ENCODE data around the gene POMGNT1. TPM values are rescaled to one million over a fixed set of nuclear protein-coding genes. Genes with fewer than 3 reads are reported as not detected.
"Not testable (repeated sequence)": the region's sequence is repeated elsewhere in the genome, so short reads cannot be mapped to it uniquely, and the experiment has no call there.

Gene POMGNT1
- polyA plus RNA-seq (2013, experiment 1 of 2) = 83.2 TPM
- polyA plus RNA-seq (2013, experiment 2 of 2) = 65.8 TPM

GRCh38 chr1:46197964-46198811 is at the start of gene POMGNT1:
Gene POMGNT1, minus strand, starts transcription at chr1:46198434. Its CDS starts 613 bp downstream, at chr1:46197821.
- H3K4me3 ChIP-seq (ENCODE audit: extremely low read depth, insufficient read depth, low read length, poor library complexity, severe bottlenecking) = peak within 1 kb of the TSS; percentile 72
- H3K9me3 ChIP-seq (ENCODE audit: control insufficient read depth, low read length) = no peaks in the 10 kb centered on the region
- H3K27ac ChIP-seq (ENCODE audit: low read depth, low read length, severe bottlenecking) = peak within 1 kb of the TSS; percentile 43
- H3K4me1 ChIP-seq (ENCODE audit: control insufficient read depth, insufficient read depth, low read length, poor library complexity, severe bottlenecking) = peaks cover 3% of the 10 kb centered on the region
- WGBS, 2 experiments (ENCODE audit: insufficient coverage in 2 of 2) = 1 to 4% methylated on average over 23 to 40 of the region's 67 CpGs
- peaks cover 24% of the 10 kb centered on the region for H3K36me3 ChIP-seq (ENCODE audit: control insufficient read depth, insufficient read depth, low read length)

DNA sequence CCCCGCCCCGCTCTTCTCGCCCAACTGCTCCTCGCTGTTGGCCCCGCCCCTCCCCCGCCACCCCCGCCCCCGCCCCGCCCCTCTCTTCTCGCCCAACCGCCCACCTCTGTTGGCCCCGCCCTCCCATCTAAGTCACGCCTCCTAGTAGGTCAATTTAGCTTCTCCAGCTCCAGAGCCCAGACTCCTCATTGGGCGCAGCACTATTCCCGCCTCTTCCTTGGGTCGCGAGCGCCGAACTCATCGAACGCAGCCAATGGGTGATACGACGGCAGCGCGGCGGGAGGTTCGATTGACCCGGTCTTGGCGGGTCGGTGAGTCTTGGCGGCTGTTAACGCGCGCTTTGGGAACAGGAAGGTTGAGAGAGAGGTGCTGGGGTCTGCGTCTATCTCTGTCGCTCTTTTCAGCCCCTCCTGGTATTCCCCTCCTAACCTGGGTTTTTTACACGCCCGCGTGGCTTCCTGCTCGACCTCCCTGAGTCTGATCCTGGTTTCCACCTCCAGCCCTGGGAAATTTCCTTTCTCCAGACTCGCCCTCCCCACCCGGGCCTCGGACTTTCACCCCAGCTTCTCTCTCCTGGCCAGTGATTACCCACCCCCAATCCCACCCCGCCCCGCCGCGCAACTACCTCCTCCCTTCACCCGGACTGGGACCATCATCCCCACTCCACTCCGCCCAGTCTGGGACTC is 49.3 kb upstream of the POMGNT1 start, which contains the start of gene RAD54L:
TSS of gene RAD54L (plus strand) at position 328 of the 686 bp plus-strand sequence. CDS start 643 bp downstream, outside the sequence.
- 0 to 1% methylated on average over 16 to 33 of the region's 49 CpGs for WGBS, 2 experiments (ENCODE audit: insufficient coverage in 2 of 2)
- H3K36me3 ChIP-seq (ENCODE audit: control insufficient read depth, insufficient read depth, low read length) = peaks cover 30% of the 10 kb centered on the region

GRCh38 chr1:46246548-46247435 is 48.6 kb upstream of the POMGNT1 start:
- peaks cover 12% of the 10 kb centered on the region for H3K4me1 ChIP-seq (ENCODE audit: control insufficient read depth, insufficient read depth, low read length, poor library complexity, severe bottlenecking)
- H3K9me3 ChIP-seq (ENCODE audit: control insufficient read depth, low read length) = no peaks in the 10 kb centered on the region
- H3K4me3 ChIP-seq (ENCODE audit: extremely low read depth, insufficient read depth, low read length, poor library complexity, severe bottlenecking) = peak overlapping the region; percentile 60
- H3K27ac ChIP-seq (ENCODE audit: low read depth, low read length, severe bottlenecking) = peak overlapping the region; percentile 91
- H3K36me3 ChIP-seq (ENCODE audit: control insufficient read depth, insufficient read depth, low read length) = peaks cover 22% of the 10 kb centered on the region
- 13 to 16% methylated on average over 14 to 27 of the region's 35 CpGs for WGBS, 2 experiments (ENCODE audit: insufficient coverage in 2 of 2)

More for the DNA sequence above, 49.3 kb upstream of the POMGNT1 start, which contains the start of gene RAD54L:
- Histone ChIP-seq H3K27ac (ENCODE audit: low read depth, low read length, severe bottlenecking) (peak within 1 kb of the TSS; percentile 91), H3K4me3 (ENCODE audit: extremely low read depth, insufficient read depth, low read length, poor library complexity, severe bottlenecking) (peak within 1 kb of the TSS; percentile 76), H3K4me1 (ENCODE audit: control insufficient read depth, insufficient read depth, low read length, poor library complexity, severe bottlenecking) (peaks cover 12% of the 10 kb centered on the region), H3K9me3 (ENCODE audit: control insufficient read depth, low read length) (no peaks in the 10 kb centered on the region)

GRCh38 chr1:46246136-46246535 is 47.9 kb upstream of the POMGNT1 start:
- H3K4me3 ChIP-seq (ENCODE audit: extremely low read depth, insufficient read depth, low read length, poor library complexity, severe bottlenecking); H3K27ac ChIP-seq (ENCODE audit: low read depth, low read length, severe bottlenecking); H3K9me3 ChIP-seq (ENCODE audit: control insufficient read depth, low read length): not testable (repeated sequence)
- WGBS, 2 experiments (ENCODE audit: insufficient coverage in 2 of 2) = 91 to 95% methylated on average over 15 of the region's 17 CpGs
- Histone ChIP-seq H3K4me1 (ENCODE audit: control insufficient read depth, insufficient read depth, low read length, poor library complexity, severe bottlenecking) (peaks cover 12% of the 10 kb centered on the region), H3K36me3 (ENCODE audit: control insufficient read depth, insufficient read depth, low read length) (peaks cover 17% of the 10 kb centered on the region)

DNA sequence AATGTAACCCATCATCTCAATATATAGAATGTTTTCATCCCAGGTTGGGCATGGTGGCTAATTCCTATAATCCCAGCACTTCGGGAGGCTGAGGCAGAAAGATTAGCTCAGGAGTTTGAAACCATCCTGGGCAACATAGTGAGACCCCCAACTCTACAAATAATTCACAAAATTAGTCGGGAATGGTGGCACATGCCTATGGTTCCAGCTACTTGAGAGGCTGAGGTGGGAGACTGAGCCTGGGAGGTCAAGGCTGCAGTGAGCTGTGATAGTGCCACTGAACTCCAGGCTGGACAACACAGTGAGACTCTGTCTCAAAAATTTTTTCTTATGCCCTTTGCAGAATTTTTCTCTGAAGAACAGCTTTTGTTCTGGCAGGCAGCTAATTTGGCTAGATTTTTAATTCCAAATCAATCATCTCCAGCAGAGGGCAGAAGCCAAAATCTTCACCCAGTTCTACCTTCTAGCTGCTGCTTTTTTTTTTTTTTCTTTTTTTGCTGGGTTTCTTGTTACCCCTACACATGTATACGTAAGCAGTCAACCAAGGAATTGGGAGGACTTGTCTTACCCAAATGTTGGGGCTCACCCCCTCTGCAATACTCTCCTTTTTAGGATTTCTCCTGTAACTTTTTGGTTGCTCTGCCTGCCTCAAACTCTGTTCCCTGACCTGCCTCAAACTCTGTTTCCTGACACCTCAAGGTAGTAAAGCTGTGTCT is 46.6 kb upstream of the POMGNT1 start:
- 74 to 84% methylated on average over 3 of the region's 3 CpGs for WGBS, 2 experiments (ENCODE audit: insufficient coverage in 2 of 2)
- Histone ChIP-seq H3K4me3 (ENCODE audit: extremely low read depth, insufficient read depth, low read length, poor library complexity, severe bottlenecking) (no peak overlapping the region), H3K27ac (ENCODE audit: low read depth, low read length, severe bottlenecking) (no peak overlapping the region), H3K4me1 (ENCODE audit: control insufficient read depth, insufficient read depth, low read length, poor library complexity, severe bottlenecking) (peaks cover 12% of the 10 kb centered on the region), H3K36me3 (ENCODE audit: control insufficient read depth, insufficient read depth, low read length) (peaks cover 7% of the 10 kb centered on the region), H3K9me3 (ENCODE audit: control insufficient read depth, low read length) (no peaks in the 10 kb centered on the region)

DNA sequence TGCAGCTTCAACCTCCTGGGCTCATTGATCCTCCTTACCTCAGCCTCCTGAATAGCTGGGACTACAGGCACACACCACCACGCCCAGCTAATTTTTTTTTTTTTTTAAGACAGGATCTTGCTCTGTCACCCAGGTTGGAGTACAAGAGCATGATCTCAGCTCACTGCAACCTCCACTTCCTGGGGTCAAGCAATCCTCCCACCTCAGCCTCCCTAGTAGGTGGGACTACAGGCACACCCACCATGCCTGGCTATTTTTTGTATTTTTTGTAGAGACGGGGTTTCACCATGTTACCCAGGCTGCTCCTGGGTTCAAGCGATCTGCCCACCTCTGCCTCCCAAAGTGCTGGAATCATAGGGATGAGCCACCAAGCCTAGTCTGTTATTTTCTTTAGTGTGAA is 45.6 kb upstream of the POMGNT1 start:
- H3K9me3 ChIP-seq (ENCODE audit: control insufficient read depth, low read length); H3K4me1 ChIP-seq (ENCODE audit: control insufficient read depth, insufficient read depth, low read length, poor library complexity, severe bottlenecking); H3K27ac ChIP-seq (ENCODE audit: low read depth, low read length, severe bottlenecking); H3K4me3 ChIP-seq (ENCODE audit: extremely low read depth, insufficient read depth, low read length, poor library complexity, severe bottlenecking); H3K36me3 ChIP-seq (ENCODE audit: control insufficient read depth, insufficient read depth, low read length): not testable (repeated sequence)
- WGBS, 2 experiments (ENCODE audit: insufficient coverage in 2 of 2) = 90 to 100% methylated on average over 2 to 3 of the region's 3 CpGs

DNA sequence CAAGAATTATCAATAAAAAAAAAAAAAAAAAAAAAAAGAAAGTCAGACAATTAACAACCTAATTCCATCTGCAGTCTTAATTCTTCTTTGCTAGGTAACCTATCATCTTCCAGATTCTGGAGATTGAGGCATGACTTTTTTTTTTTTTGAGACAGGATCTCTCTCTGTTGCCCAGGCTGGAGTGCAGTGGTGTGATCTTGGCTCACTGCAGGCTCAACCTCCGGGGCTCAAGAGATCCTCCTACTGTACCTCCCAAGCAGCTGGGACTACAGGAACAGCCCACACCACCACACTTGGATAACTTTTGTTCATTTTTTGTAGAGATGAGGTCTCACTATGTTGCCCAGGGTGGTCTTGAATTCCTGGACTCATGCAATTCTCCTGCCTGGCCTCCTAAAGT is 44.7 kb upstream of the POMGNT1 start:
- Histone ChIP-seq H3K4me3 (ENCODE audit: extremely low read depth, insufficient read depth, low read length, poor library complexity, severe bottlenecking) (no peak overlapping the region), H3K9me3 (ENCODE audit: control insufficient read depth, low read length) (peaks cover 6% of the 10 kb centered on the region), H3K36me3 (ENCODE audit: control insufficient read depth, insufficient read depth, low read length) (no peaks in the 10 kb centered on the region), H3K4me1 (ENCODE audit: control insufficient read depth, insufficient read depth, low read length, poor library complexity, severe bottlenecking) (no peaks in the 10 kb centered on the region), H3K27ac (ENCODE audit: low read depth, low read length, severe bottlenecking) (no peak overlapping the region)
- 57% methylated on average over 1 of the region's 1 CpG; no CpG with 5 or more reads in 1 of the 2 experiments for WGBS, 2 experiments (ENCODE audit: insufficient coverage in 2 of 2)

- not testable (repeated sequence) for H3K4me3 ChIP-seq (ENCODE audit: extremely low read depth, insufficient read depth, low read length, poor library complexity, severe bottlenecking); H3K27ac ChIP-seq (ENCODE audit: low read depth, low read length, severe bottlenecking); H3K36me3 ChIP-seq (ENCODE audit: control insufficient read depth, insufficient read depth, low read length); H3K4me1 ChIP-seq (ENCODE audit: control insufficient read depth, insufficient read depth, low read length, poor library complexity, severe bottlenecking)
- H3K9me3 ChIP-seq (ENCODE audit: control insufficient read depth, low read length) = peaks cover 12% of the 10 kb centered on the region
- WGBS, 2 experiments (ENCODE audit: insufficient coverage in 2 of 2) = 100% methylated on average over 2 of the region's 38 CpGs; no CpG with 5 or more reads in 1 of the 2 experiments
Observed at GRCh38 chr1:46241733-46242132, 43.5 kb upstream of the POMGNT1 start.

GRCh38 chr1:46238865-46239264 is 40.6 kb upstream of the POMGNT1 start:
- H3K4me3 ChIP-seq (ENCODE audit: extremely low read depth, insufficient read depth, low read length, poor library complexity, severe bottlenecking); H3K4me1 ChIP-seq (ENCODE audit: control insufficient read depth, insufficient read depth, low read length, poor library complexity, severe bottlenecking); H3K36me3 ChIP-seq (ENCODE audit: control insufficient read depth, insufficient read depth, low read length); H3K27ac ChIP-seq (ENCODE audit: low read depth, low read length, severe bottlenecking): not testable (repeated sequence)
- peaks cover 13% of the 10 kb centered on the region for H3K9me3 ChIP-seq (ENCODE audit: control insufficient read depth, low read length)
- 40% methylated on average over 1 of the region's 1 CpG; no CpG with 5 or more reads in 1 of the 2 experiments for WGBS, 2 experiments (ENCODE audit: insufficient coverage in 2 of 2)
